ENCODE data around the gene TLL1.

GRCh38 chr4:165971446-165971845, 98.4 kb downstream of the TLL1 start:
- TF ChIP-seq EZH2phosphoT487 (IDR thresholded peaks at IDR 0.05; ENCODE audit: borderline replicate concordance, low read length) = no peak
- no peak for TF ChIP-seq CTCF (conservative IDR thresholded peaks at IDR 0.05; ENCODE audit: low read depth, low read length)
- no peak for TF ChIP-seq EZH2 (IDR thresholded peaks at IDR 0.05; ENCODE audit: low read length, unreplicated experiment)
